GM18873 (cell line): ENCODE measurements around the gene NOG.

ENCODE experiments used
- ATAC-seq: cut with Tn5 transposase; IDR thresholded peaks from one replicate; pipeline ENCODE4 v1.9.1; 2021; ENCODE audit warnings: mild to moderate bottlenecking, moderate library complexity, moderate number of reproducible peaks; ENCODE audit not compliant: unreplicated experiment, low FRiP score

NOG gene

GRCh38 chr17:56593646-56594319, at the start of gene NOG:
NOG (plus strand) TSS chr17:56593699; CDS start chr17:56594224, 525 bp downstream.
- ATAC-seq: no peak

- ATAC-seq: no peak
Observed at GRCh38 chr17:56545106-56545505, 48.4 kb upstream of the NOG start.

GRCh38 chr17:56545930-56546329, 47.6 kb upstream of the NOG start:
- ATAC-seq: no peak

- ATAC-seq: no peak
Observed at GRCh38 chr17:56548661-56549060, 44.8 kb upstream of the NOG start.

- ATAC-seq: no peak
Observed at GRCh38 chr17:56549501-56549900, 44.0 kb upstream of the NOG start.

- no peak for ATAC-seq
Observed at GRCh38 chr17:56557682-56558081, 35.8 kb upstream of the NOG start.

GRCh38 chr17:56558088-56558487, 35.4 kb upstream of the NOG start:
- no peak for ATAC-seq

- ATAC-seq: no peak
Observed at GRCh38 chr17:56570199-56570598, 23.3 kb upstream of the NOG start.

- no peak for ATAC-seq
Observed at GRCh38 chr17:56571456-56571855, 22.0 kb upstream of the NOG start.

- no peak for ATAC-seq
Observed at GRCh38 chr17:56577190-56577842, 16.2 kb upstream of the NOG start.

- no peak for ATAC-seq
Observed at GRCh38 chr17:56577843-56578204, 15.7 kb upstream of the NOG start.

GRCh38 chr17:56581635-56582627, 11.6 kb upstream of the NOG start:
- ATAC-seq: no peak

GRCh38 chr17:56583772-56584171, 9.7 kb upstream of the NOG start:
- no peak for ATAC-seq

GRCh38 chr17:56587298-56587697, 6.2 kb upstream of the NOG start:
- ATAC-seq: no peak

GRCh38 chr17:56592487-56593085, 913 bp upstream of the NOG start:
- ATAC-seq: no peak

- ATAC-seq: no peak
Observed at GRCh38 chr17:56593086-56593645, 333 bp upstream of the NOG start.

- no peak for ATAC-seq
Observed at GRCh38 chr17:56594320-56595107, 1.0 kb downstream of the NOG start.

GRCh38 chr17:56595108-56595418, 1.6 kb downstream of the NOG start:
- ATAC-seq: no peak

- ATAC-seq: no peak
Observed at GRCh38 chr17:56595831-56596690, 2.6 kb downstream of the NOG start.
